Cerebellar nuclear complex (tissue), 1 donor: ENCODE measurements around the gene PJA1.

Experiments
- DNase-seq, 2 experiments: peaks; one replicate each; lab custom pipeline; 2025; lab: John Stamatoyannopoulos, UW

PJA1 gene

GRCh38 chrX:69140837-69141236 lies 24.4 kb downstream of the PJA1 start:
- no peak for DNase-seq

- no peak for DNase-seq
Observed at GRCh38 chrX:69139516-69139915, 25.7 kb downstream of the PJA1 start.

- no peak for DNase-seq
Observed at GRCh38 chrX:69138512-69138911, 26.7 kb downstream of the PJA1 start.

GRCh38 chrX:69138118-69138390 lies 27.2 kb downstream of the PJA1 start:
- DNase-seq = no peak

GRCh38 chrX:69137371-69138117 lies 27.7 kb downstream of the PJA1 start:
- no peak for DNase-seq

- no peak for DNase-seq
Observed at GRCh38 chrX:69136546-69137331, 28.5 kb downstream of the PJA1 start.

GRCh38 chrX:69133921-69134542 lies 31.2 kb downstream of the PJA1 start:
- no peak for DNase-seq

GRCh38 chrX:69131886-69132285 lies 33.4 kb downstream of the PJA1 start:
- no peak for DNase-seq

- no peak for DNase-seq
Observed at GRCh38 chrX:69130439-69130838, 34.8 kb downstream of the PJA1 start.

- DNase-seq = no peak
Observed at GRCh38 chrX:69128588-69128987, 36.7 kb downstream of the PJA1 start.

- no peak for DNase-seq
Observed at GRCh38 chrX:69127466-69127865, 37.8 kb downstream of the PJA1 start.

GRCh38 chrX:69126642-69127041 lies 38.6 kb downstream of the PJA1 start:
- no peak for DNase-seq

GRCh38 chrX:69125094-69125493 lies 40.2 kb downstream of the PJA1 start:
- DNase-seq = no peak

- no peak for DNase-seq
Observed at GRCh38 chrX:69124108-69124507, 41.1 kb downstream of the PJA1 start.

- no peak for DNase-seq
Observed at GRCh38 chrX:69123481-69123880, 41.8 kb downstream of the PJA1 start.

GRCh38 chrX:69121321-69122000 lies 43.8 kb downstream of the PJA1 start:
- no peak for DNase-seq

GRCh38 chrX:69120476-69120875 lies 44.8 kb downstream of the PJA1 start:
- DNase-seq = no peak

GRCh38 chrX:69119122-69119521 lies 46.1 kb downstream of the PJA1 start:
- no peak for DNase-seq

GRCh38 chrX:69117876-69118526 lies 47.3 kb downstream of the PJA1 start:
- DNase-seq = no peak

- no peak for DNase-seq
Observed at GRCh38 chrX:69116077-69116476, 49.2 kb downstream of the PJA1 start.

- DNase-seq = no peak
Observed at GRCh38 chrX:69113723-69114122, 51.5 kb downstream of the PJA1 start.
